Mammary epithelial cell (primary cell): ENCODE measurements around the gene SLC38A10.

Experiments used
- EZH2 ChIP-seq: IDR thresholded peaks from 2 replicates; pipeline ENCODE4 v1.6.1; 2012; ENCODE audit warnings: low read length, inconsistent platforms, borderline replicate concordance
- TF ChIP-seq, protein P1 (sequence below), 2 donors: IDR thresholded peaks in 1 of 2; conservative IDR thresholded peaks in 1 of 2; 2 replicates each; pipeline ENCODE4 v1.5.1; 2011 to 2012; ENCODE audit warnings: inconsistent platforms in 2 of 2, low read length in 2 of 2, mild to moderate bottlenecking in 2 of 2, control low read depth in 1 of 2, low read depth in 1 of 2; ENCODE audit not compliant: insufficient read depth in 1 of 2; ENCODE audit errors: extremely low read depth in 1 of 2

DNA sequence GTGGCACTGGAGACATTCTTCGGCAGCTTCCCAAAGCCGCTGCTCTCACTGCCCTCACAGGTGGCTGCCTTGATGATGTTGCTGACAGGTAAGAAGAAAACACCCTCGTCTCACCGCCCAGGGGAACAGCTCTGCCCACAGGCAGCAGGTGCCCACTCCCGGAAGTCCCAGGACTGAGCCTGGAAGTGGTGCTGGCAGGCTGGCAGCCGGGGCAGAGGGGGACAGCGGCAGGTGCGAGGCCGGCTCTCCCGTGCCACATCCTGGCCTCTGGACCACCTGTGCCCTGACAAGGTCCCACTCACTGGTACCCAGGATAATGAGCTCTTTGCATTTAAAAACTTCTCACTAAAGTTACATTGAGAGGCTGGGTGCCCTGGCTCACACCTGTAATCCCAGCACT, 92.8 kb downstream of the SLC38A10 start:
- TF ChIP-seq, protein P1, sequence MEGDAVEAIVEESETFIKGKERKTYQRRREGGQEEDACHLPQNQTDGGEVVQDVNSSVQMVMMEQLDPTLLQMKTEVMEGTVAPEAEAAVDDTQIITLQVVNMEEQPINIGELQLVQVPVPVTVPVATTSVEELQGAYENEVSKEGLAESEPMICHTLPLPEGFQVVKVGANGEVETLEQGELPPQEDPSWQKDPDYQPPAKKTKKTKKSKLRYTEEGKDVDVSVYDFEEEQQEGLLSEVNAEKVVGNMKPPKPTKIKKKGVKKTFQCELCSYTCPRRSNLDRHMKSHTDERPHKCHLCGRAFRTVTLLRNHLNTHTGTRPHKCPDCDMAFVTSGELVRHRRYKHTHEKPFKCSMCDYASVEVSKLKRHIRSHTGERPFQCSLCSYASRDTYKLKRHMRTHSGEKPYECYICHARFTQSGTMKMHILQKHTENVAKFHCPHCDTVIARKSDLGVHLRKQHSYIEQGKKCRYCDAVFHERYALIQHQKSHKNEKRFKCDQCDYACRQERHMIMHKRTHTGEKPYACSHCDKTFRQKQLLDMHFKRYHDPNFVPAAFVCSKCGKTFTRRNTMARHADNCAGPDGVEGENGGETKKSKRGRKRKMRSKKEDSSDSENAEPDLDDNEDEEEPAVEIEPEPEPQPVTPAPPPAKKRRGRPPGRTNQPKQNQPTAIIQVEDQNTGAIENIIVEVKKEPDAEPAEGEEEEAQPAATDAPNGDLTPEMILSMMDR (conservative IDR thresholded peaks at IDR 0.05 in 1 of 2, IDR thresholded peaks at IDR 0.05 in 1 of 2; ENCODE audit: extremely low read depth in 1 of 2, insufficient read depth in 1 of 2, low read depth in 1 of 2, low read length in 2 of 2), result no peak
- no peak for TF ChIP-seq EZH2
